ENCODE results near the gene CDC25C.
"Not testable (repeated sequence)": the region's sequence is repeated elsewhere in the genome, so short reads cannot be mapped to it uniquely, and the experiment has no call there.

CDC25C gene

DNA sequence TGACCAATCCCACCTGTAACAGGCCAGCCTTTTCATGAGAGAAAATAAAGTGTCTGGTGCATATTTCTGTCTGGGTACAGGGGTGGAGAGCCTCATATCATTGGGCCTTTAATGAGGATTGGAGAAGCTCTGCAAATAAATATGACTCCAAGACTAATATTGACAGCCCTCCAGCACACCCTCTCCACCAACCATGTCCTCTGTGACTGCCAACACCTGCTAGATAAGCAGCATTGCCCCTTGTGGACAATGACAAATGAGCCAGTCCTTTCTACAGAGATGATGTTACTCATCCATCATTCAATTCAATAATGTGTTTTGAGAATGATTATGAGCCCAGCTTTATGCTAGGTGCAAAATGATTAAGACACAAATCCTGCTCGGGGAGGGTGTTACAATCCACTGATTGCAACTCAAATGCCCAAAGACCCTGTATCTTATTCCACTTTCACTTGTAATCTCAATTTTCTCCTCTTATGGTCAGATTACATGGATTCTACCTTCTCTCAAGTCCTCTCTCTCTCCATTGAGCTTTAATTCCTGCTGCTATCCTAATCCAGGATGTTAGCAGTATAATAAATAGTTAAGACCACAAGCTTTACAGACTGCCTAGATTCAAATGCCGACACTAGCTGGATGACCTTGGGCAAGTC lies 55.1 kb downstream of the CDC25C start:
- no peak for DNase-seq (ENCODE audit: low read depth in 3 of 3)

DNA sequence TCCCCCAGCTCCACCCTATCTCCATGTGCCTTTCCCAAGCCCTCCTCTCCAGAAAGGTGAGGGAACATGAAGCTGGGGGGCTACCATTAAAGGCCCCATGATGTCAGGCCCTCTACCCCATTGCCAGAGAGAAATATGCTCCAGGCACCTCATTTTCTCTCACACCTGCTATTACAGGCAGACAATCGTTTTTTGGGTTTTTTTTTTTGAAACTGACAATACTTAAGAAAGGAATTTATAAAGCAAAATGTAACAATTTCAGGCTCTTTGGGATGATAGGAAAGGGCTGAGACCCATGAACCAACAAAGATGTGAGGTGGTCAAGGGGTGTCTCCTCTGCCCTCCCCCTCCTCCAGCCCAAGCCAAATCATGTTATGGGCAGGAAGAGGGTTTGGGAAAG lies 55.7 kb downstream of the CDC25C start:
- no peak for DNase-seq (ENCODE audit: low read depth in 3 of 3)

DNA sequence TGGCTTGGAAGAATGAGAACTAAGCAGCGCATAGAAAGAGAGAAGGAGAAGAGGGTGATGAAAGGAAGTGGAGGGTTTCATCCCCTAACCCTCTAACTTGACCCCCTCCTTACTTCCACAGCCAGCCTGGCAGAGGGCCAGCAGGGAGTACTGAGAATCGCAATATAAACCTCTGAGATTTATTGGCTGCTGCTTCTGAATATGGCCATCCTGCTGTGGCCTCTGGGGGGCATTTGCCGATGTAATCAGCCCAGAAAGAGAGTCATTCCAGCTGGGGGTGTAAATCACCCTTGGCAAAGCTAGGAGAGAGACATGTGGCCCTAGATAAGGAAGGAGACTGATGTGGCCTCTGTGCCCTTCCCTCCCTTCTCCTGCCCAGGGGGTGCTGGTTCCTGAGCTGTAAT lies 56.2 kb downstream of the CDC25C start:
- no peak for DNase-seq (ENCODE audit: low read depth in 3 of 3)

DNA sequence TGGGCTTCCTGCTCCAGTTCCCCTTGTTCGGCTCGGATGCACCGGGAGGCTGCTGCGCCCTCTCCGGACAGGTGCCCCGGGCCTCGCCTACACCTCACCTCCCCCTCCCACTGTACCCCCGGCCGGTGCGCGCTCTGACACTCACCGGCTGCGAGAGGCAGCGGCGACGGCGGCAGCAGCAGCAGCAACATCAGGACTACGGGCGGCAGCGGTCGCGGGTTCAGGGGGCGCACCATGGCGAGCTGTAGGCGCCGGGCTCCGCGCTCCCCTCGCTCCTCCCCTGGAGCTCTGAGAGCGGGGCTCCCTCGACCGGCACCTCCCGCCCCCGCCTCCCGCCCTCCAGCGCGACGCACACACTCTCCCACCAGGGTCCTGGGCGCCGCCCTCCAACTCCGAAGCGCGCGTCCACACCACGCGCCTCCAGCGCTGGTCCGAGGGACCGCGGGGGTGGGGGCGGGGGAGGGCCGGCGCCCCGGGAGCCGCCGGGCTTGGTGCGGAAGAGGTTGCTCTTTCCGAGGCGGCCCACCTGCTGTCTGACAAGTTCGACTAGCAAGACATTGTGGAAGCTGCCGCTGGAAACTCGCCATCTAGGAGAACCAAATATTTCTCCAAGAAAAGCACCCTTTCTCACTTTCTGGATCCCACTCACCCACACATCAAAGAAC lies 57.3 kb downstream of the CDC25C start, which contains the start of gene GFRA3:
TSS of gene GFRA3 (minus strand) at position 433 of the 665 bp plus-strand sequence. CDS start at position 236, 197 bp downstream.
- DNase-seq (ENCODE audit: low read depth in 3 of 3) = no peak

DNA sequence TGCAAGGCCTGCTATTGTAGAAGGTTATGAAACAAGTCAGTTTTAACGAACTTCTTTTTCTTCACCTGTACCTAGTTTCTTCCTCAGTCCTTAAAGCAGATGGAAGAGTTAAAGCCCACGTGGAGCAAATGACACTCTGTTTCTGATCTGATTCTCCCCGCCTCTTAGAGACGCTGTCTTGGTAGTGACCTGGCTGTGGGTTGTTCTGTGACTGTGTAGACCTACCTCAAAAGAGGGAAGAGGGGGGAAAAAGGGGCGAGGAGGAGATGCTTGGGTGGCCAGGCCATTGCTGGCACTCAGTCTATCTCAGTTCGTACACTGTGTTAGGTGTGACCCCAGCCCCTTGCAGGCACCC lies 57.8 kb downstream of the CDC25C start:
- DNase-seq (ENCODE audit: low read depth in 3 of 3) = no peak

DNA sequence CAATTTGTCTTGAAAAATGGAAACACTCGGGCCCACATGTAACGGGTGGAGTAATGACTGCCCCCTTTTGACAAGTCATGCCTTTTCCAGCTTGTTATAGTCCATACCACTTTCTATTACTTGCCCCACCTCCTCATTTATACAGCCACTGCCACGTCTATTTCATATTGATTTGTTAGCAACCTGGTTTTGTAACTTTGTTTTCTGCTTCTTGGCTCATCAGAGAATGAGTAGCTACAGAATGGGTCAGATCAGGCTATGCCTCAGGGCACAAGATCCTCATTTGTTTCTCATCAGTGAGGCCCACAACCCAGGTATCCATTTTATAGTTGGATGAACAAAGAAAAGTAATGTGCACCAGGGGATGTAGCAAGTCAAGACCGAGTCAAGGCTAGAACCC lies 58.9 kb downstream of the CDC25C start:
- no peak for DNase-seq (ENCODE audit: low read depth in 3 of 3)

DNA sequence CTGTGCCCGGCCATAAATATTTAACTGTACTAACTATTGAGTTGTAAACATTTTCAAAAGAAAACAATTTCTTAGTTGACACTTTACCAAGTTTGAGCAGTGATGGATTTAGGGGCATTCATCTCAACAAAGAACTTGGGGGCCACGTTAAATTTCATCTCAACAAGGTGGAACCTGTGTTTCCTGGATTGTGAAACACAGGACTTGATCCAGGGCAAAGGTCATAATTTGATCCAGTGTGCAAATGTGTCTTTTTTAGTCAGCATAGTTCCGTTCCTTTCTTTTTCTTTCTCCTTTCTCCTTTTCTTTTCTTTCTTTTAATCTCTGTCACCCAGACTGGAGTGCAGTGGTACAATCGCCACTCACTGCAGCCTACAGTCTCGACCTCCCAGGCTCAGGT lies 60.3 kb downstream of the CDC25C start:
- DNase-seq (ENCODE audit: low read depth in 3 of 3) = no peak

DNA sequence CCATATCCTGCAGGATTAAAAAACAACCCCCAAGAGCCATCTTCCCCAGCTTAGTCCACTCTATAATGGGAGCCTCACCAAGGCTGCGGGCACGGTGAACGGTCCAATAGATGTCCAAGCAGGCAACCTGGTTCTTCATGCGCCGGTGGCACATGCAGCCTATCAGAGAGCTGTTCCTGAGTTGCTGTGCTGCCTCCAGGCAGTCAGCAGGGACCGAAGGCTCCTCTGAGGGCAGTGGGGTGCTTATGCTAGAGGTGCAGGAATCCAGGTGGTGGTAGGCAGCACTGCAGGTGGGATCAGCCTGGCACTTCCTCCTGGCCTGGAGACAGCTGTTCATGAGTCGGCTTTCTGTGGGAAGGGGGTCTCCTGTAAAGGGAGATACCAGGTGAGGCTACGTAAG lies 67.4 kb downstream of the CDC25C start:
- no peak for DNase-seq (ENCODE audit: low read depth in 3 of 3)

DNA sequence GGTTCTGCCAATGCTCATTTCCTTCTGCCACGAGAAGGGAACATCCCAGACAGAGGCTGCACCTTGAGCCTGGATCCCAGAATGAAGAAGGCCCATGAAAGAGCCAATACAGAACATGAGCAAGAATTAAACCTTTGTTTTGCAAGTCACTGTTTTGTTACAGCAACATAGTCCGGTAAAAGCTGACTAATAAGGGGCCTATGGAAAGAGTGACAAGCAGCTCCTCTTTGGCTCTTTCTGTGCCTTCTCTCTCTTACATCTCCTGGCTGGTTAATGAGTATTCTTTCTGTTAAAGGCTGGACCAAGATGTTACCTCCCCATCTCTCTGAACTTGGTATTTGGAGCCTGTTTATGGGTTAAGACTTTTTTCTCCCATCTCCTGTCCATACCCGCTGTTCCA lies 68.0 kb downstream of the CDC25C start:
- no peak for DNase-seq (ENCODE audit: low read depth in 3 of 3)

DNA sequence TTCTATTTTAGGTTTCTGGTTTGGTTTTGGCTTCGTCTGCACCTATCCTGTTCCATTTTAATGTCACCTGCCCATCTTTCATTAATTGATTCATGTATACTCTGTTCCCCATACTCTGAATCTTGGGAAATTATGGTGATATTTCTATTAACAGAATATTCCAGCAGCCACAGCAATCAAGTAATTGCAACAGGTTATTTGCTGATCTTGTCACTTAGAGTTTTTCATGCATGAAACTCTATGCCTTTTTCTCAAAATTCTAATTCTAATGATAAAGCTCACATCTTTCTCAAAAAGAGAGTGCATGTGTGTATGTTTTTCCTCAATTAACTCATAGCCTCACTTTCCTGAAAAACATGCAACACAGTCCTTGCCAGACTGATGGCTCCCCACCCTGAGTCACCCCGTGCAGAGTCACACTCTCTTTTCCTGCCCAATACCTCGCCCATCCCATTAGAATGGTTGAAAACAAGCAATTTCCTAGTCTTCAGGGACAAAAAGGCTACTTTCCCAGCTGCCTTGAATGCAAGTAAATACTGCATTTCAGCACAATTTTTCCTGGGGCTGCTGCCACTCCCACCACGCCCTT lies 72.8 kb downstream of the CDC25C start:
- no peak for DNase-seq (ENCODE audit: low read depth in 3 of 3)

DNA sequence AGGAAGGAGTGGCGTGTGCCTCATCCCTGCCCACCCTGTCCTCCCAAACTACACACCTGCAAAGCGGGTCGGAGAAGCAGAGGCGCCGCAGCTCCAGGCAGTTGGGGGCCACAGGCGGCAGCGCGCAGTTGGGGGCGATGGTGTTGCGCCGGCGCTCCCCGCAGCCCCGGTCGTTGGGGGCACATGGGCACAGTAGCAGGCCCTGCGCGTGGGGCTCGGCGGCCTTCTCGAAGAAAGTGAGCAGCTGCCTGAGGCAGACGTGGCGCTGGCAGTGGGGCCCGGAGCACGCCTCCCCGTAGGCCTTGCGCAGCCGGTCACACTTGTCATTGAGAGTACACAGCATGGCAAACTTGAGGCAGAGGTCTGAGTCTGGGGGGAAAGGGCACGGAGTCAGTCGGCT lies 74.0 kb downstream of the CDC25C start:
- no peak for DNase-seq (ENCODE audit: low read depth in 3 of 3)

DNA sequence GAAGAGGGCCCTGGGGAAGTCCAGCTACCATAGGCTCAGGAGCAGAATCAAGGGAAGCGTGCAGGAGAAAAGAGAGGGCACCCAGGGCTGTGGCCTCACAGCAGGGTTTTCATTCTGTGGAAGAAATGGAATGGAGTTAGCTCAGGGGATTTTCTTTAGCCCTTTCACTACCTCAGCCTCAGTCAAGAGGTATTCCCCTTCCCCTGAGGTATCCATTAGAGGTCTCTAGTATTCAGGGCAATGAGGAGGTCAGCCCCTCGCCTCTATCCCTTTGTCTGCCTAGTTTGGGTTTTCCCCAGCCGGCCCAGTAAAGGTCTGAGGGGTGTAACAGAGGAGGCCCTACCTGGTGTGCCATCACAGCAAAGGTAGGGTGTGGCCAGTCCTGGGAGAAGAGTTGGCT lies 78.7 kb downstream of the CDC25C start:
- no peak for DNase-seq (ENCODE audit: low read depth in 3 of 3)

DNA sequence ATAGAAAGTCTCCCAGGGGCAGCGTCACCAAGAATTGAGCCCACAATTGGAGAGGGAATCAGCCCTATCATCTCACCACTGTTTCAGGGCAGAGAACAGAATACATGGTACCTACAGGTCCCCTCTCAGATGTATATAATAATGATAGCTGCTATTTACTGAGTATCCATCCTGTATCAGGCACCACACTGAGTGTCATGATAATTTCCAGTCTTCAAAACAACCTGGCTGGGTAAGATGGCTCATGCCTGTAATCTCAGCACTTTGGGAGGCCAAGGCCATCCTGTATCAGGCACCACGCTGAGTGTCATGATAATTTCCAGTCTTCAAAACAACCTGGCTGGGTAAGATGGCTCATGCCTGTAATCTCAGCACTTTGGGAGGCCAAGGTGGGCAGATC lies 83.8 kb downstream of the CDC25C start:
- DNase-seq (ENCODE audit: low read depth in 3 of 3) = not testable (repeated sequence)

DNA sequence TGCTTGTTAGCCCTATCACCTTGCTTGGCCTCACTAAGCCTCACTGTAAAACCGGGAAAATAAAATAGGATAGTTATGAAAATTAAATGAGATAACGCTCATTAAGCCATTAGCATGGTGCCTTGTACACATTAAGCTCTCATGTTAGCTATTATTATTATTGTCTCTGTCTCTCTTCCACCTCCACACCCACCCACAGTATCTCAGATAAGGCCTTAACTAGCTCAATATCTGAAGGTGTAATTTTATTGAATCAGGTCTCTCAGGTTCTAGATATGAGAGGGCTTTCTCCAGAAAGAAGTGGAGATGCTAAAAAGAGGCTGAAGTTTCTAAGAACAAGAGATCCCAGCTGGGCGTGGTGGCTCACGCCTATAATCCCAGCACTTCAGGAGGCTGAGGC lies 84.8 kb downstream of the CDC25C start:
- no peak for DNase-seq (ENCODE audit: low read depth in 3 of 3)

DNA sequence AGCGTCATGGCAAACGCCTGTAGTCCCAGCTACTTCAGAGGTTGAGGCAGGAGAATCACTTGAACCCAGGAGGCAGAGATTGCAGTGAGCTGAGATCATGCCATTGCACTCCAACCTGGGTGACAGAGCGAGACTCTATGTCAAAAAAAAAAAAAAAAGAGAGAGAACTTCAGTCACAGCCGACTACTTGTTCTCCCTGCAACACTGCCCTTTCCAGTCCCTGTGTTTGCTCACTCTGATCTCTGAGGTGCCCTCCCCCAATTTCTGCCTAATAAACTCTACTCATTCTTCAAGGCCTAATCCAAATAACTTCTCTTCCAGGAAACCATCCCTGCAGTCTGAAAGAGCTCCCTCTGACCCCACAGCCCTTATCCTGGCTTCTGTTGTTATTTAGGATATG lies 85.3 kb downstream of the CDC25C start:
- no peak for DNase-seq (ENCODE audit: low read depth in 3 of 3)

DNA sequence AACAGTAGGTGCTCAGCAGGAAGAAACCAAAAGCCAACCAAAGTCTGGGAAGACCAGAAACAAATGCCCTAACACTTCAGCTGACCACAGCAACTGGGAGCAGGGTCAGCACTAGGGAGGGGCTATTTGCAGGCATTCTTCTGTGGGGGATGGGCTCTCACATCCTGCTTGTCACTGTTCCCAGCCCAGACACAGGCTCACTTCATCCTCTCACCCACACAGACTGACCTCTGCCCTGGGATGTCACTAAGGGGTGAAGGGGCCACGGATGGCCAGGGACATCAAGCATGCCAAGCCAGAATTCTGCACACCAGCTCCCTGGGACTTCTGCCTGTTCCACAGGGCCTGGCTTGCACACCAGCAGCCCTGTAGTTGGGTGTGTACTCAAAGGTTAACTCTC lies 85.9 kb downstream of the CDC25C start:
- no peak for DNase-seq (ENCODE audit: low read depth in 3 of 3)

DNA sequence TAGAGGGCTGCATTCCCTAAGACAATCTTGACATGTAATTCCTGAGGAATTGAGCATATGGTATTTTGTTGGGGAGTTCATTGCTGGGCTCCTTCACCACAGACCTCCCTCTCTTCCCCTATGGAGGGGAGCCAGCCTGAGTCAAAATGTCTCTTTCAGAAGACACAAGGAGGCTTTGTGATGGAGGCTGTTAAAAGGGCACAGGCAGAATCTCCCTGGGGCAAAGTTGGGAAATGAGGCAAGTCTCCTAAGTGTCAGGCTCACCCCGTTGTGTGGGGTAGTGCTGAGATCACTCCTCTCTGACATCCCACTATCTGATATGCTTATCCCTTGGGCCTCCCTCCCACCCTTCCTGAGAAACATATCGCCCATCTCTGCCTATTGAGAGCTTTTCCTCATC lies 87.8 kb downstream of the CDC25C start:
- DNase-seq (ENCODE audit: low read depth in 3 of 3) = no peak

DNA sequence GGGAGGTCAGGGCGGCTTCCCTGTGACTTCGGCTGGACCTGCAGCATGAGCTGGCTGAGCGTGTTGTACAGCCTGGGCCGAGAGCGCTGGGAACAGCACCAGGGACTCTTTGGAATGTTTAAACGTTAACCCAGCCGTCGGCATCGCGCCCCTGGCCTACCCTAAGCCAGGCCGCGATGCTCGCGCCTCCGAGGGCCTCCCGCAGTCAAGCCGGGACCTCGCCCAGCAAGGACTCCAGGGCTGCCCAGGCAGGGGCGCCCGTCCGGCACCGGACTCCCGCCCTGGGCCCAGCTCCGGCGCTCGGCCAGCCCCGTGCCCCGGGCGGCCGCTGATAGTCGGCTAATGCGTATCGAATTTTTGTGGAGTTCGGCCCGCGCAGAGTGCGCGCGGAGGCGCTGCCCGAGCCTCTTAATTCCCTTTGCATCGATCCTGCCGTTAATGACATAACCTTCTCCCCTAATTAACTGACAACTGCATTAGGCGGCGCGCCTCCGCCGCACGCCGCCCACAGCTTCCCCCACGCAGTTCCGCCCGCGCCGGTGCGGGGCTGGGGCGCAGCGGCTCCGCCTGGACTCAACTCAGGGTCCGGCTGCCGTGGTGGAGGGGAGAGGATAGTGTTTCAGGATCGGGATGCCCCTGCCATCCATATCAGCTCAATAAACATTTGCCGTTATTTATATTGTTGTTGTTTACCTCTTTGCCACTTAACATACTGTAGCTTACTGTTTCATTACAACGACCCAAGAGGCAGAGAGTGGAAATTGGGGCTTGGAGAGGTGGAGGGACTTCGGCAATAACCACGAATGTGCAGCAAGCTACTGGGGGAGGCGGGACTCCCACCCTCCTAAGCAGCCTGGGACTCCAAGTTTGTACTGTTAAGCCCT lies 89.7 kb downstream of the CDC25C start:
- no peak for DNase-seq (ENCODE audit: low read depth in 3 of 3)

DNA sequence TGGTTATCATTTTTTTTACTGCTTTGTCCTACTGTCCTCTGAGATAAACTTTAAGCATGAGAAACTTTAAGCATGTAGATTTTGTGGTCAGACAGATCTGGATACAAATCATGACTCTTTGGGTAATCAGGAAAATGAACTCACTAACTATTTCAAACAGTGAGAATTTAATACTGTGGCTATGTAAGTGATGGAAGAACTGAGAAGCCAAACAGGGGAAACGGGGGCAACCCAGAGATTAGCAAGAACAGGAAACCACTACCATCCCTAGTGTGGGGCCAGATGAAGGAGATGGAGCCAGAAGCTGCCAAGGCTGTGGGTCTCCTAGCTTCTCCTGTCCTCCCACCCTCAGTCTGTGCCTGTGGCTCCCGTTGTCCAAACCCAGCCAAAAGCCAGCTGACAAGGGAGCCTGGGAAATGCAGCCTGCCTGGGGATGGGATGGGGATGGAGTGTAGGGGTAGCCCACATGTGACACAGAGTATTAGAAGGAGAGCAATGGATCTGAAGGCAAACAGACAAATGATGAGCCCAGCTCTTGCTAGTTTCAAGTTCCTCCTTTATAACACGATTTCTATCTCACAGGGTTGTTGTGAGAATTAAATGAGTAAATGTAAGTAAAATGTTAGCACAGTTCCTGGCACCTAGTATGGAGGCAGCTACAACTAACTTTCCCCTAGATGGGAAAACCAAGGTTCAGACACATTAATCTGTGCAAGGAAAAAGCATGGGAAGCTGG lies 90.8 kb downstream of the CDC25C start:
- no peak for DNase-seq (ENCODE audit: low read depth in 3 of 3)

DNA sequence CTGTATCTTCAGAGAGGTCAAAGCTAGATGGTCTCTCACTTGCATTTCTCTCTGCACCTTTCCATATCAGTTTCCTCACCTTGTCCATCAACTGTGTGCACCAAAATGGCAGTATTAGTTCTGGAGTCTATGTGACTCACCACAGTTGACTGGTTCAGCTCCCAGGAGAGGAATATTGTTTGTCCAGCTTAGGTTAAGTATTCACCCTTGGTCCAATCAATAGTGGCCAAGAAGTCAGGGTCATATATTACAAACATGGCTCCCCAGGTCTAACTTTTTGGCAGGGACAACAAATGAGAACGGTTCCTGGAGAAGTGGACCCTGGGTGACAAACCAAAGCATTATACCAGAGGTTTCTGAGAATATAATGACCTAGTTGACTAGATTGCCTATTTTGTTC lies 93.6 kb downstream of the CDC25C start:
- DNase-seq (ENCODE audit: low read depth in 3 of 3) = no peak
